T-cell (primary cell): Measurements from ENCODE around the gene CIROP. TPM values are rescaled to one million over a fixed set of nuclear protein-coding genes. Genes with fewer than 3 reads are reported as not detected.

Experiments used
- ATAC-seq, 4 experiments: fragments of 200-7000 bp in 3 of 4; fragments of 150-1000 bp in 1 of 4; cut with Tn5 transposase; replicated peaks in 1 of 4; 1 replicate in 3 of 4; 2 replicates in 1 of 4; pipeline ENCODE4 v1.10.0; 2021; ENCODE audit warnings: moderate library complexity in 3 of 4, mild to moderate bottlenecking in 2 of 4, moderate number of reproducible peaks in 1 of 4
- CTCF ChIA-PET, 2 donors: fragments of 300-600 bp; sonication (Branson Sonifier 250); formaldehyde crosslinking; loops; one replicate each; lab custom pipeline; 2022; ENCODE audit warnings: antibody characterized with exemption in 2 of 2; lab: Charles Lee
- POLR2A ChIA-PET, 2 donors: fragments of 300-600 bp; sonication (Branson Sonifier 250); formaldehyde crosslinking; loops; one replicate each; lab custom pipeline; 2022; ENCODE audit warnings: antibody characterized with exemption in 2 of 2; lab: Charles Lee
- DNase-seq, 35 experiments: peaks; one replicate each; pipeline versions ENCODE4 v3.0.0 to v3.0.0-alpha.2; 2013 to 2023
- H3K27ac ChIP-seq: one replicate; pipeline ENCODE4 v1.5.1; 2013; ENCODE audit warnings: low read length
- H3K27me3 ChIP-seq, 2 experiments: replicated peaks in 1 of 2; 1 replicate in 1 of 2; 2 replicates in 1 of 2; pipeline versions ENCODE4 v1.6.1 to v1.7.0; 2013; ENCODE audit warnings: low read length in 1 of 2, mixed read lengths in 1 of 2; ENCODE audit not compliant: control insufficient read depth in 2 of 2, insufficient read depth in 2 of 2; ENCODE audit errors: extremely low read depth in 1 of 2
- H3K36me3 ChIP-seq, 2 donors: 1 replicate in 1 of 2; 2 replicates in 1 of 2; pipeline versions ENCODE4 v1.6.1 to v1.7.0; 2013; ENCODE audit warnings: low read length in 1 of 2; ENCODE audit not compliant: control insufficient read depth in 2 of 2, insufficient read depth in 1 of 2; ENCODE audit errors: extremely low read depth in 1 of 2
- H3K4me1 ChIP-seq, 2 experiments: 1 replicate in 1 of 2; 2 replicates in 1 of 2; pipeline versions ENCODE4 v1.6.1 to v1.7.0; 2013; ENCODE audit warnings: low read length in 2 of 2, mixed read lengths in 1 of 2; ENCODE audit not compliant: insufficient read depth in 2 of 2, control insufficient read depth in 1 of 2; ENCODE audit errors: extremely low read depth in 1 of 2
- H3K4me3 ChIP-seq, 2 donors: 1 replicate in 1 of 2; 2 replicates in 1 of 2; pipeline versions ENCODE4 v1.5.1 to v1.7.0; 2013; ENCODE audit warnings: mild to moderate bottlenecking in 2 of 2, low read length in 1 of 2, moderate library complexity in 1 of 2; ENCODE audit not compliant: control insufficient read depth in 1 of 2; ENCODE audit errors: extremely low read depth in 1 of 2
- H3K9me3 ChIP-seq: 2 replicates; pipeline ENCODE4 v1.7.0; 2013
- H3K27ac Mint-ChIP-seq, 2 donors: one replicate each; pipeline ENCODE4 v1.8.0; 2020 to 2021; ENCODE audit warnings: mild to moderate bottlenecking in 2 of 2, mixed read lengths in 2 of 2
- H3K27me3 Mint-ChIP-seq, 2 donors: one replicate each; pipeline ENCODE4 v1.8.0; 2021 to 2022; ENCODE audit warnings: mixed read lengths in 2 of 2
- H3K36me3 Mint-ChIP-seq: one replicate; pipeline ENCODE4 v1.8.0; 2021; ENCODE audit warnings: mixed read lengths
- H3K4me1 Mint-ChIP-seq, 3 donors: one replicate each; pipeline ENCODE4 v1.8.0; 2020 to 2022; ENCODE audit warnings: mixed read lengths in 3 of 3, mild to moderate bottlenecking in 1 of 3
- H3K4me3 Mint-ChIP-seq, 3 donors: one replicate each; pipeline ENCODE4 v1.8.0; 2020 to 2022; ENCODE audit warnings: mild to moderate bottlenecking in 3 of 3, mixed read lengths in 3 of 3, moderate library complexity in 3 of 3
- H3K9me3 Mint-ChIP-seq, 3 donors: one replicate each; pipeline ENCODE4 v1.8.0; 2020 to 2022; ENCODE audit warnings: mixed read lengths in 3 of 3
- WGBS: methylation state at CpG from one replicate; pipeline ENCODE4 v1.1.5; 2013; ENCODE audit warnings: missing lambda C conversion rate; ENCODE audit not compliant: insufficient coverage; 5-methylcytosine and 5-hydroxymethylcytosine counted together
- total RNA-seq, 35 experiments: library from RNA in 6 of 35; stranded (reverse) in 6 of 35; fragments of 120-200 nt in 1 of 35; gene quantifications; one replicate each; pipeline versions ENCODE4 v1.2.1 to v1.2.4 and lab custom pipeline; 2013 to 2026

The CIROP gene
- total RNA-seq, 5 donors from 2014 or later (not counting 1 experiment from before 2014, with no cell fraction given): not detected

GRCh38 chr14:23141706-23142444 is 37.1 kb upstream of the CIROP start:
- Histone ChIP-seq H3K36me3 (no peaks in the 10 kb centered on the region), H3K9me3 (no peaks in the 10 kb centered on the region), H3K27me3 (peaks cover 0 to 14% of the 10 kb centered on the region in 2 experiments), H3K4me3 (no peak overlapping the region), H3K4me1 (no peaks in the 10 kb centered on the region), H3K27ac (no peak overlapping the region)
- WGBS: 87% methylated on average over 4 of the region's 7 CpGs
- Mint-ChIP-seq H3K4me1 (no peaks in the 10 kb centered on the region), H3K27me3 (peaks cover 3 to 7% of the 10 kb centered on the region in 2 donors), H3K4me3 (no peak overlapping the region), H3K9me3 (no peaks in the 10 kb centered on the region), H3K27ac (no peak overlapping the region), H3K36me3 (no peaks in the 10 kb centered on the region)
- ChIA-PET POLR2A (no interaction called here), CTCF (no interaction called here)
- ATAC-seq: no peak
- no peak for DNase-seq

DNA sequence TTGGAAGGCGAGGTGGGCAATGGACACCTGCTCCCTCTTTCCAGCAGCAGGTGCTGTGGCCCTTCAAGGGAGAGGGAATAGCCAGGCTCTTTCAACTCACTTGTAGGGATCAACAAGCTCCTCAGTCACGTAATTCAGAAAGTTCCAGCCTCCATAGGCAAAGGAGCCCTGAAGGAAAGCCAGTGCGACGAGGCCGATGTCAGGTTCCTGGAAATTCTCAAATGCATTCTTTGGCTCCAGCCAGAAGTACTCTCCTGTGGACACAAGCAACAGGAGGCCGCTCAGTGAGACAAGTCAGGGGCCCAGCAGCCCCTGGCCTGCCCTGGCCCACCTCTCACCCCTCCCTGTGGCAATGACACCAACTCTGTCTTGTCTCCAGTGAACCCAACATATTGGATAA is 35.6 kb upstream of the CIROP start:
- ChIA-PET CTCF (no interaction called here), POLR2A (no interaction called here)
- Histone ChIP-seq H3K27ac (no peak overlapping the region), H3K9me3 (no peaks in the 10 kb centered on the region), H3K36me3 (no peaks in the 10 kb centered on the region), H3K4me3 (no peak overlapping the region), H3K4me1 (no peaks in the 10 kb centered on the region), H3K27me3 (peaks cover 0 to 15% of the 10 kb centered on the region in 2 experiments)
- H3K27me3 Mint-ChIP-seq: peaks cover 0 to 2% of the 10 kb centered on the region in 2 donors
- no peak overlapping the region for H3K4me3 Mint-ChIP-seq
- no peaks in the 10 kb centered on the region for H3K9me3 Mint-ChIP-seq
- no peak for DNase-seq
- 95% methylated on average over 5 of the region's 6 CpGs for WGBS
- no peak for ATAC-seq
- H3K4me1 Mint-ChIP-seq: no peaks in the 10 kb centered on the region
- H3K27ac Mint-ChIP-seq: no peak overlapping the region
- H3K36me3 Mint-ChIP-seq: no peaks in the 10 kb centered on the region

- peaks cover 0 to 2% of the 10 kb centered on the region in 2 donors for H3K27me3 Mint-ChIP-seq
- no CpG with 5 or more reads among the region's 2 CpGs for WGBS
- H3K4me1 Mint-ChIP-seq: no peaks in the 10 kb centered on the region
- H3K36me3 ChIP-seq: no peaks in the 10 kb centered on the region
- ChIA-PET CTCF (interaction anchor here in 1 of 2 donors (0.5 kb wide), 1 partner anchor 24 kb away, joined by 4 read pairs; no protein-coding TSS in a partner anchor), POLR2A (no interaction called here)
- H3K4me3 Mint-ChIP-seq: no peak overlapping the region
- DNase-seq (no peak), ATAC-seq (no peak)
- H3K9me3 ChIP-seq: no peaks in the 10 kb centered on the region
- H3K27ac Mint-ChIP-seq: no peak overlapping the region
- H3K4me3 ChIP-seq: no peak overlapping the region
- H3K4me1 ChIP-seq: no peaks in the 10 kb centered on the region
- peaks cover 0 to 15% of the 10 kb centered on the region in 2 experiments for H3K27me3 ChIP-seq
- H3K27ac ChIP-seq: no peak overlapping the region
- no peaks in the 10 kb centered on the region for H3K36me3 Mint-ChIP-seq
- H3K9me3 Mint-ChIP-seq: no peaks in the 10 kb centered on the region
These were observed 35.1 kb upstream of the CIROP start for GRCh38 chr14:23139874-23140273.

DNA sequence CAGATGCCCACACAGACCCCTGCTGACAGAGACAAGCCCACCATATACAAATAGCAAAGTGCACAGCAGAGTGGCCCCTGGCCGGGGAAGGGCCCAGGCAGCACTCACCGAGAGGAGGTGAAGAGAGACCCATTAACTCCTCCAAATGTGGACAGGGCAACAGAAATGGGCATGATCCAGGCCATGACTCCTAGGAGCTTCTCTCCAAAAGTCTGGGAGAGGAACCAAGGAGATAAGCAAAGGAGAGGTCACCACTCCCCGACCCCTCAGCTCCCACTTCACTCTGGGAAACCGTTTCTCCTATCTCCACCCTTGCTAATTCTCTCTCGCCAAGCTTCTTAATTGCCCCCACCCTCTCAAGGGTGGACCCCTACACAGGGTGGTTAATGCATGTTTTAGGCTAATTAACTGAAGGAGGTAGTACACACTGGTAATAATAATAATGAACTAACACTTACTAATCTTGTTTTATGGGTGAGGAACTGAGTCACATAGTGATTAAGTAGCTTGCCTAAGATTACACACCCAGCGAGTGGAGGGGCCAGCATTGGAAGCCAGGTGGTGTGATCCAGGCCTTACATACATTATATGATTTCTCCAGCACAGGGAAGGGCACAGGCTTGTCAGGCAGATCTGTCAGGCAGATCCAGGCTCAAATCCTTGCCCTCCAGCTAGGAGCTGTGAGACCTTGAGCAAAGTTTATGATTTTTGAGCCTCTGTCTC is 33.2 kb upstream of the CIROP start:
- peaks cover 0 to 13% of the 10 kb centered on the region in 2 experiments for H3K27me3 ChIP-seq
- no peaks in the 10 kb centered on the region for H3K27me3 Mint-ChIP-seq
- ATAC-seq: no peak
- H3K4me1 ChIP-seq: no peaks in the 10 kb centered on the region
- no peak for DNase-seq
- H3K4me1 Mint-ChIP-seq: no peaks in the 10 kb centered on the region
- no peak overlapping the region for H3K27ac ChIP-seq
- H3K4me3 Mint-ChIP-seq: no peak overlapping the region
- H3K36me3 Mint-ChIP-seq: no peaks in the 10 kb centered on the region
- 70% methylated on average over 2 of the region's 6 CpGs for WGBS
- no peaks in the 10 kb centered on the region for H3K9me3 ChIP-seq
- POLR2A ChIA-PET: no interaction called here
- H3K27ac Mint-ChIP-seq: no peak overlapping the region
- H3K9me3 Mint-ChIP-seq: no peaks in the 10 kb centered on the region
- no peak overlapping the region for H3K4me3 ChIP-seq
- no peaks in the 10 kb centered on the region for H3K36me3 ChIP-seq
- CTCF ChIA-PET: interaction anchor here (0.6 kb wide), 2 partner anchors 38 to 192 kb away, joined by 3 to 10 read pairs; no protein-coding TSS in a partner anchor

- no peak for DNase-seq
- no peaks in the 10 kb centered on the region for H3K36me3 Mint-ChIP-seq
- H3K4me1 Mint-ChIP-seq: no peaks in the 10 kb centered on the region
- H3K9me3 Mint-ChIP-seq: no peaks in the 10 kb centered on the region
- H3K9me3 ChIP-seq: no peaks in the 10 kb centered on the region
- H3K27me3 ChIP-seq: peaks cover 0 to 12% of the 10 kb centered on the region in 2 experiments
- no peaks in the 10 kb centered on the region for H3K36me3 ChIP-seq
- CTCF ChIA-PET: no interaction called here
- H3K4me1 ChIP-seq: no peaks in the 10 kb centered on the region
- no peak overlapping the region for H3K27ac Mint-ChIP-seq
- no peak overlapping the region for H3K27ac ChIP-seq
- WGBS: 76% methylated on average over 7 of the region's 11 CpGs
- no peak for ATAC-seq
- no peak overlapping the region for H3K4me3 ChIP-seq
- no peak overlapping the region for H3K4me3 Mint-ChIP-seq
- H3K27me3 Mint-ChIP-seq: no peaks in the 10 kb centered on the region
- POLR2A ChIA-PET: no interaction called here
These were observed 32.5 kb upstream of the CIROP start for GRCh38 chr14:23137192-23137812.

DNA sequence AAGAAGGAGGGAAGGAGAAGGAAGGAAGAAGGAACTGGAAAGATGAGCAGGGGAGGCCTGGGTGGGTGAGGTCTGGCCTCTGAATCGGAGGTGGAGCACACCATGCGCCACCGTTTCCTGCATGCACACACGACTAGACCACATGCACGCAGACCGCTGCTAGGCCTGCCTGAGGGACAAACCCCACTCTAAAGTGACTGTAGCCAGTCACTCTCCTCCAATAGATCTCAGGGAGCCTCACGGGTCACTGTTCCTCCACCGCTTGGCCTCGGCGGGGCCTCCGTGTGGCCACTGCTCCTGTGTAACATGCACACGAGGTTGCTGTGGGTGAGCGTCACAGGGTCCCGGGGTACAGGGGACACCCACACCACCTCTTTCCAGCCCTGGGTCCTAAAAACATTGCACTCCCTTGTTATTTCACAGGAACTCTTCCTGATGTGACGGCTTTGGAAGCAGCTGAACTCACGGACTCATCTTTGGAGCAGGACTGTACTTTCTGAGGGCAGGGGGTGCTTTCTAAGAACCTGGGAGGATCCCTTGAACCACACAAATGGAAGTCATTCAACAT is 31.9 kb upstream of the CIROP start:
- POLR2A ChIA-PET: no interaction called here
- H3K27me3 ChIP-seq: peaks cover 0 to 12% of the 10 kb centered on the region in 2 experiments
- ATAC-seq (no peak), DNase-seq (no peak)
- H3K9me3 ChIP-seq: no peaks in the 10 kb centered on the region
- no peak overlapping the region for H3K27ac Mint-ChIP-seq
- no peak overlapping the region for H3K4me3 ChIP-seq
- H3K27me3 Mint-ChIP-seq: no peaks in the 10 kb centered on the region
- 93% methylated on average over 13 of the region's 16 CpGs for WGBS
- CTCF ChIA-PET: interaction anchor here in 1 of 2 donors (0.7 kb wide), 1 partner anchor 204 kb away, joined by 3 read pairs; no protein-coding TSS in a partner anchor
- no peak overlapping the region for H3K27ac ChIP-seq
- no peaks in the 10 kb centered on the region for H3K9me3 Mint-ChIP-seq
- H3K4me1 Mint-ChIP-seq: no peaks in the 10 kb centered on the region
- no peaks in the 10 kb centered on the region for H3K4me1 ChIP-seq
- H3K36me3 ChIP-seq: no peaks in the 10 kb centered on the region
- no peaks in the 10 kb centered on the region for H3K36me3 Mint-ChIP-seq
- no peak overlapping the region for H3K4me3 Mint-ChIP-seq
